HG03342 (cell line): ENCODE data around the gene COL6A3.

Experiments used
- ATAC-seq: cut with Tn5 transposase; IDR thresholded peaks from one replicate; pipeline ENCODE4 v1.9.1; 2021; ENCODE audit warnings: mild to moderate bottlenecking, moderate library complexity; ENCODE audit not compliant: unreplicated experiment

Gene COL6A3

GRCh38 chr2:237413777-237414661 lies at the start of gene COL6A3:
Gene COL6A3 (minus strand): TSS chr2:237414164. CDS start chr2:237396817, 17,347 bp downstream.
- ATAC-seq = no peak

- no peak for ATAC-seq
These were observed 45.8 kb upstream of the COL6A3 start for GRCh38 chr2:237459741-237460174.

- no peak for ATAC-seq
These were observed 45.3 kb upstream of the COL6A3 start for GRCh38 chr2:237459226-237459625.

- no peak for ATAC-seq
These were observed 44.6 kb upstream of the COL6A3 start for GRCh38 chr2:237458519-237458918.

GRCh38 chr2:237457388-237457941 lies 43.5 kb upstream of the COL6A3 start:
- no peak for ATAC-seq

GRCh38 chr2:237456200-237456843 lies 42.4 kb upstream of the COL6A3 start:
- no peak for ATAC-seq

GRCh38 chr2:237455764-237456163 lies 41.8 kb upstream of the COL6A3 start:
- ATAC-seq = no peak

- no peak for ATAC-seq
These were observed 39.7 kb upstream of the COL6A3 start for GRCh38 chr2:237453671-237454070.

GRCh38 chr2:237452861-237453260 lies 38.9 kb upstream of the COL6A3 start:
- no peak for ATAC-seq

GRCh38 chr2:237451643-237452469 lies 37.9 kb upstream of the COL6A3 start:
- ATAC-seq = no peak

- ATAC-seq = no peak
These were observed 36.6 kb upstream of the COL6A3 start for GRCh38 chr2:237450583-237450982.

GRCh38 chr2:237450108-237450507 lies 36.1 kb upstream of the COL6A3 start:
- ATAC-seq = no peak

GRCh38 chr2:237449193-237449881 lies 35.4 kb upstream of the COL6A3 start:
- ATAC-seq = no peak

- ATAC-seq = no peak
These were observed 34.7 kb upstream of the COL6A3 start for GRCh38 chr2:237448626-237449025.

GRCh38 chr2:237448171-237448570 lies 34.2 kb upstream of the COL6A3 start:
- no peak for ATAC-seq

- no peak for ATAC-seq
These were observed 33.5 kb upstream of the COL6A3 start for GRCh38 chr2:237447496-237447895.

GRCh38 chr2:237446338-237446665 lies 32.3 kb upstream of the COL6A3 start:
- no peak for ATAC-seq

GRCh38 chr2:237445611-237446337 lies 31.8 kb upstream of the COL6A3 start:
- no peak for ATAC-seq

GRCh38 chr2:237444071-237444470 lies 30.1 kb upstream of the COL6A3 start:
- ATAC-seq = no peak
